Liver (tissue), 4 donors: ENCODE results near the gene VSIG10L2. TPM values are rescaled to one million over a fixed set of nuclear protein-coding genes. Genes with fewer than 3 reads are reported as not detected.

ENCODE experiments used
- polyA plus RNA-seq, 2 donors: library from polyadenylated mRNA; stranded (reverse) in 1 of 2; unstranded in 1 of 2; fragments of 200-250 nt in 1 of 2; fragments of >200 nt in 1 of 2; fragmentation: Nextera tagmentation in 1 of 2; extraction: Ambion mirVana in 1 of 2; gene quantifications; one replicate each; pipeline versions ENCODE4 v1.2.1 to v1.2.3, GENCODE V29; 2013 to 2015
- total RNA-seq, 2 donors: library from RNA; depleted of rRNA; stranded (reverse); fragments of >200 nt; gene quantifications; one replicate each; pipeline ENCODE4 v1.2.3, GENCODE V29; 2014
- donor health status: healthy.
- donor health status: healthy.
- donor health status: healthy.

Gene VSIG10L2
- total and polyA plus RNA-seq, 4 donors, result not detected

Other genes starting within 250 kb of the VSIG10L2 start
- gene PATE1, start 199.8 kb upstream of the VSIG10L2 start, total RNA-seq, result not detected
- not detected for gene PATE1, start 199.8 kb upstream of the VSIG10L2 start, polyA plus RNA-seq
- not detected for gene PATE2, start 167.2 kb upstream of the VSIG10L2 start, total RNA-seq
- gene PATE2, start 167.2 kb upstream of the VSIG10L2 start, polyA plus RNA-seq, result not detected
- gene PATE3, start 157.9 kb upstream of the VSIG10L2 start, total RNA-seq, result not detected
- gene PATE3, start 157.9 kb upstream of the VSIG10L2 start, polyA plus RNA-seq, result not detected
- not detected for gene PATE4, start 112.7 kb upstream of the VSIG10L2 start, total RNA-seq
- gene PATE4, start 112.7 kb upstream of the VSIG10L2 start, polyA plus RNA-seq, result not detected
- gene HYLS1, start 58.4 kb upstream of the VSIG10L2 start, total RNA-seq, result 1 to 10 TPM; 2.7 to 4.9 TPM
- gene HYLS1, start 58.4 kb upstream of the VSIG10L2 start, polyA plus RNA-seq, result 1 to 10 TPM; 1.9 to 4.8 TPM
- gene PUS3, start 42.8 kb upstream of the VSIG10L2 start, total RNA-seq, result 10 to 100 TPM; 15.5 to 22.2 TPM
- 10 to 100 TPM; 16.3 to 17.9 TPM for gene PUS3, start 42.8 kb upstream of the VSIG10L2 start, polyA plus RNA-seq
- gene DDX25, start 41.5 kb upstream of the VSIG10L2 start, total RNA-seq, result under 1 TPM; 0.33 to 0.79 TPM
- gene DDX25, start 41.5 kb upstream of the VSIG10L2 start, polyA plus RNA-seq, result under 1 TPM; 0.07 to 0.28 TPM
- 1 to 10 TPM; 7.1 to 7.4 TPM for gene CDON, start 116.8 kb downstream of the VSIG10L2 start, total RNA-seq
- gene CDON, start 116.8 kb downstream of the VSIG10L2 start, polyA plus RNA-seq, result under 1 TPM; 0.69 to 0.85 TPM